Neural crest cell (in vitro differentiated cells): ENCODE measurements around the gene SIGLECL1. TPM values are rescaled to one million over a fixed set of nuclear protein-coding genes. Genes with fewer than 3 reads are reported as not detected.
"Not testable (repeated sequence)": the region's sequence is repeated elsewhere in the genome, so short reads cannot be mapped to it uniquely, and the experiment has no call there.

Experiments
- DNase-seq: peaks from one replicate; pipeline ENCODE4 v3.0.0; 2021; ENCODE audit warnings: low read depth, mixed read lengths, low spot score
- H3K27ac Mint-ChIP-seq: one replicate; pipeline ENCODE4 v1.8.0; 2021; ENCODE audit warnings: mild to moderate bottlenecking, mixed read lengths; ENCODE audit not compliant: unreplicated experiment
- H3K27me3 Mint-ChIP-seq: 2 replicates; pipeline ENCODE4 v1.8.0; 2021; ENCODE audit warnings: low read depth, mild to moderate bottlenecking, mixed read lengths
- H3K36me3 Mint-ChIP-seq: 2 replicates; pipeline ENCODE4 v1.8.0; 2021; ENCODE audit warnings: low read depth, mild to moderate bottlenecking, mixed read lengths
- H3K4me1 Mint-ChIP-seq: 2 replicates; pipeline ENCODE4 v1.8.0; 2021; ENCODE audit warnings: mixed read lengths
- H3K4me3 Mint-ChIP-seq: one replicate; pipeline ENCODE4 v1.8.0; 2021; ENCODE audit warnings: mild to moderate bottlenecking, mixed read lengths
- H3K9me3 Mint-ChIP-seq: 2 replicates; pipeline ENCODE4 v1.8.0; 2021; ENCODE audit warnings: mixed read lengths
- total RNA-seq: library from RNA; stranded (reverse); gene quantifications from 2 replicates; pipeline ENCODE4 v1.2.1, GENCODE V29; 2021
- TF ChIP-seq, protein P1 (sequence below): fragments of 200-600 bp; sonication (generic); conservative IDR thresholded peaks from 2 replicates; pipeline ENCODE4 v1.5.0; 2021; ENCODE audit warnings: antibody characterized with exemption, mild to moderate bottlenecking

Gene SIGLECL1
- total RNA-seq, 1 donor from 2014 or later, result not detected

GRCh38 chr19:51210191-51210784 lies 40.6 kb upstream of the SIGLECL1 start:
- TF ChIP-seq, protein P1, sequence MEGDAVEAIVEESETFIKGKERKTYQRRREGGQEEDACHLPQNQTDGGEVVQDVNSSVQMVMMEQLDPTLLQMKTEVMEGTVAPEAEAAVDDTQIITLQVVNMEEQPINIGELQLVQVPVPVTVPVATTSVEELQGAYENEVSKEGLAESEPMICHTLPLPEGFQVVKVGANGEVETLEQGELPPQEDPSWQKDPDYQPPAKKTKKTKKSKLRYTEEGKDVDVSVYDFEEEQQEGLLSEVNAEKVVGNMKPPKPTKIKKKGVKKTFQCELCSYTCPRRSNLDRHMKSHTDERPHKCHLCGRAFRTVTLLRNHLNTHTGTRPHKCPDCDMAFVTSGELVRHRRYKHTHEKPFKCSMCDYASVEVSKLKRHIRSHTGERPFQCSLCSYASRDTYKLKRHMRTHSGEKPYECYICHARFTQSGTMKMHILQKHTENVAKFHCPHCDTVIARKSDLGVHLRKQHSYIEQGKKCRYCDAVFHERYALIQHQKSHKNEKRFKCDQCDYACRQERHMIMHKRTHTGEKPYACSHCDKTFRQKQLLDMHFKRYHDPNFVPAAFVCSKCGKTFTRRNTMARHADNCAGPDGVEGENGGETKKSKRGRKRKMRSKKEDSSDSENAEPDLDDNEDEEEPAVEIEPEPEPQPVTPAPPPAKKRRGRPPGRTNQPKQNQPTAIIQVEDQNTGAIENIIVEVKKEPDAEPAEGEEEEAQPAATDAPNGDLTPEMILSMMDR, result no peak
- Mint-ChIP-seq H3K4me3 (no peak overlapping the region), H3K36me3 (no peaks in the 10 kb centered on the region), H3K27me3 (peaks cover 33% of the 10 kb centered on the region), H3K4me1 (no peaks in the 10 kb centered on the region), H3K9me3 (no peaks in the 10 kb centered on the region), H3K27ac (no peak overlapping the region)
- no peak for DNase-seq

DNA sequence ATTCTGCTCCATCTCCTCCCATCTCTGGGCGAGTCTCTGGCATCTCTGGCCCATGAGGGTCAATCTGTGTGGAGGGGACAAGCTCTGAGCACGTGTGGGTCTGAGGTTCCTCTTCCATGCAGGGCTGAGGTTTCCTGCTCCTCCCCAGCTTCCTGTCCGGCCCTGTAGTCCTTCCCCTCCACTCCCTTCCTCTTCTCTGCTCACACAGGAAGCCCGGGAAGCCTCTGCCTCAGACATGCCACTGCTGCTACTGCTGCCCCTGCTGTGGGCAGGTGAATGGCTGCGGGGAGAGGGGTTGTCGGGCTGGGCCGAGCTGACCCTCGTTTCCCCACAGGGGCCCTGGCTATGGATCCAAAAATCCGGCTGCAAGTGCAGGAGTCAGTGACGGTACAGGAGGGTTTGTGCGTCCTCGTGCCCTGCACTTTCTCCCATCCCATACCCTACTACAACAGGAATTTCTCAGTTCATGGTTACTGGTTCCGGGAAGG lies 40.0 kb upstream of the SIGLECL1 start:
- not testable (repeated sequence) for H3K36me3 Mint-ChIP-seq, H3K27ac Mint-ChIP-seq, H3K4me1 Mint-ChIP-seq, DNase-seq, H3K9me3 Mint-ChIP-seq, H3K4me3 Mint-ChIP-seq
- peaks cover 26% of the 10 kb centered on the region for H3K27me3 Mint-ChIP-seq

GRCh38 chr19:51211833-51212232 lies 39.0 kb upstream of the SIGLECL1 start:
- TF ChIP-seq, protein P1, result no peak
- Mint-ChIP-seq H3K4me1 (no peaks in the 10 kb centered on the region), H3K27me3 (peaks cover 23% of the 10 kb centered on the region), H3K9me3 (peaks cover 4% of the 10 kb centered on the region), H3K4me3 (no peak overlapping the region), H3K27ac (no peak overlapping the region), H3K36me3 (no peaks in the 10 kb centered on the region)
- no peak for DNase-seq

- Mint-ChIP-seq H3K4me1 (no peaks in the 10 kb centered on the region), H3K9me3 (peaks cover 12% of the 10 kb centered on the region), H3K36me3 (no peaks in the 10 kb centered on the region), H3K4me3 (no peak overlapping the region), H3K27me3 (peaks cover 57% of the 10 kb centered on the region), H3K27ac (no peak overlapping the region)
- TF ChIP-seq, protein P1, result no peak
- no peak for DNase-seq
Measured at GRCh38 chr19:51219307-51219706, 31.6 kb upstream of the SIGLECL1 start.

DNA sequence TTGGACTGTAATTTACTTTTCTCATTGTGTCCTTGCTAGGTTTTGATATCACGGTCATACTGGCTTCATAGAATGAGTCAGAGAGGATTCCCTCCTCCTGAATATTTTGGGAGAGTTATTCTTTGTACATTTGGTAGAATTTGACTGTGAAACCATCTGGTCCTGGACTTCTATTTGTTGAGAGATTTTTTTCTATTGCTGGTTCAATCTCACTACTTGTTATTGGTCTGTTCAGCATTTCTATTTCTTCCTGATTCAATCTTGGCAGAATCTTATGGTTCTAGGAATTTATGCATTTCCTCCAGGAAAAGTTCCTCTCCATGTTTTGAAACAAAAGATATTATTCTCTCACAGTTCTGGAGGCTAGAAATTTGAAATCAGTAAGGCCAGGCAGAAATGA lies 30.9 kb upstream of the SIGLECL1 start:
- TF ChIP-seq, protein P1, result no peak
- H3K27me3 Mint-ChIP-seq, result peaks cover 57% of the 10 kb centered on the region
- no peaks in the 10 kb centered on the region for H3K4me1 Mint-ChIP-seq
- no peaks in the 10 kb centered on the region for H3K36me3 Mint-ChIP-seq
- no peak for DNase-seq
- H3K9me3 Mint-ChIP-seq, result peaks cover 12% of the 10 kb centered on the region
- H3K4me3 Mint-ChIP-seq, result no peak overlapping the region
- no peak overlapping the region for H3K27ac Mint-ChIP-seq

- DNase-seq, result no peak
- TF ChIP-seq, protein P1, result no peak
- Mint-ChIP-seq H3K36me3 (no peaks in the 10 kb centered on the region), H3K4me3 (no peak overlapping the region), H3K9me3 (peaks cover 8% of the 10 kb centered on the region), H3K4me1 (no peaks in the 10 kb centered on the region), H3K27ac (no peak overlapping the region), H3K27me3 (peaks cover 60% of the 10 kb centered on the region)
Measured at GRCh38 chr19:51220996-51221395, 29.9 kb upstream of the SIGLECL1 start.
